HAP-1 (cell line): ENCODE results near the gene DLGAP5.

Source experiments
- DNase-seq, 2 experiments: peaks; one replicate each; pipeline ENCODE4 v3.0.0-alpha.2; 2016 to 2020; ENCODE audit warnings: low spot score in 2 of 2
- H3K27me3 ChIP-seq: fragments of 250-450 bp; sonication (Bioruptor Pico); 2 replicates; pipeline ENCODE4 v1.5.1; 2020; ENCODE audit warnings: low read depth, mild to moderate bottlenecking, moderate library complexity
- H3K36me3 ChIP-seq: fragments of 250-450 bp; sonication (Bioruptor Pico); replicated peaks from 2 replicates; pipeline ENCODE4 v1.5.1; 2020; ENCODE audit warnings: mild to moderate bottlenecking
- H3K4me1 ChIP-seq: fragments of 250-450 bp; sonication (Bioruptor Pico); 2 replicates; pipeline ENCODE4 v1.5.1; 2020; ENCODE audit warnings: mild to moderate bottlenecking
- H3K4me3 ChIP-seq: fragments of 250-450 bp; sonication (Bioruptor Pico); 2 replicates; pipeline ENCODE4 v1.5.1; 2020; ENCODE audit warnings: mild to moderate bottlenecking, moderate library complexity
- H3K9me3 ChIP-seq: fragments of 250-450 bp; sonication (Bioruptor Pico); 2 replicates; pipeline ENCODE4 v1.5.1; 2020; ENCODE audit warnings: mild to moderate bottlenecking, moderate library complexity
- in situ Hi-C: fragments of 300-500 bp; cut with MboI; formaldehyde crosslinking; loops from 3 replicates; pipeline ENCODE4 v1.14.3; 2020; ENCODE audit warnings: low sequenced_read_pairs, inconsistent platforms, mixed read lengths

The DLGAP5 gene

DNA sequence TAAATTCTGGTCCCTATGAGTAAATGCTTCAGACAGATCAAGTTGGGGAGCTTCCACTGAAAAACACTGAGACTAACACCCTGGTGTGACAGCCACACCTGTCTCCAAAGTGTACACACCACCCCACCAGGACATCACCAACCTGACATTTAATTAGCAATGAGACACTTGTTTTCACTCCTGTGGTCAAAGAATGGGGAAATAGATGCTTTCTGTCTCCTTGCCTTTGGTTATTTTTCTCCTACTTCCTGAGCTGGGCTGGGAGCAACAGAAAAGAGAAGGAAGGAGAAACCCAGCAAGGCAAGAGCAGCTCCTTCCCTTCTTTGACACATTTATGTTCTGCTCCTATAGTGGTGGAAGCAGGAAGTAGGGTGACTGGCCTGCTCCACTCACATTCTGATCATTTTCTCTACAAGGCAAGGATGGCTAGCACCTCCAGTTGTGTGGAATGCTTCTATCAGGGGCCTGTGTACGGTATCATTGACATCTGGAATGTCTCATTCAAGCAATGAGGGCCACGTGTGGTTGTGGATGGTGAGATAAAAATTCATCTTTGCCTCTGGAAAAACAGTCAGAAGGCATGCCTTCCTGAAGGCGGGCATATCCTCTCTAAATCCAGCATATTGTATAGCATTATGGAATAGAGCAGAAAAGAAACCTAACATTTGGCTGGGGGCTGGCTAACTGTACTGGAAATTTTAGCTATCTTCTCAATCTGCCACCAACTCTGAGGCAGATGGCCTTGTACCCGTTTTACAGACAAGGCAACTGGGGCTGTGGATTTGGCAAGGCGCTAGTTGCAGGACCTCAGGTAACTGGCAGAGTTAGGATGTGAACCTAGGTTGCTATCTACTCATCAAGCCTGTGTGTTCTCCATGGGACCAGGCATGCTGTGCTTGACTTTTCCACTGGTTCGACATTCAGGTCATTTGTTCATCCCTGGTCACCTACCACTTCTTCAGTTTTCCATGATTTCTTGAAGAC is 87.1 kb downstream of the DLGAP5 start:
- H3K4me1 ChIP-seq = peaks cover 17% of the 10 kb centered on the region
- H3K4me3 ChIP-seq = no peak overlapping the region
- no peaks in the 10 kb centered on the region for H3K27me3 ChIP-seq
- H3K36me3 ChIP-seq = no peaks in the 10 kb centered on the region
- DNase-seq = no peak
- in situ Hi-C loops = no loop called here
- no peaks in the 10 kb centered on the region for H3K9me3 ChIP-seq

DNA sequence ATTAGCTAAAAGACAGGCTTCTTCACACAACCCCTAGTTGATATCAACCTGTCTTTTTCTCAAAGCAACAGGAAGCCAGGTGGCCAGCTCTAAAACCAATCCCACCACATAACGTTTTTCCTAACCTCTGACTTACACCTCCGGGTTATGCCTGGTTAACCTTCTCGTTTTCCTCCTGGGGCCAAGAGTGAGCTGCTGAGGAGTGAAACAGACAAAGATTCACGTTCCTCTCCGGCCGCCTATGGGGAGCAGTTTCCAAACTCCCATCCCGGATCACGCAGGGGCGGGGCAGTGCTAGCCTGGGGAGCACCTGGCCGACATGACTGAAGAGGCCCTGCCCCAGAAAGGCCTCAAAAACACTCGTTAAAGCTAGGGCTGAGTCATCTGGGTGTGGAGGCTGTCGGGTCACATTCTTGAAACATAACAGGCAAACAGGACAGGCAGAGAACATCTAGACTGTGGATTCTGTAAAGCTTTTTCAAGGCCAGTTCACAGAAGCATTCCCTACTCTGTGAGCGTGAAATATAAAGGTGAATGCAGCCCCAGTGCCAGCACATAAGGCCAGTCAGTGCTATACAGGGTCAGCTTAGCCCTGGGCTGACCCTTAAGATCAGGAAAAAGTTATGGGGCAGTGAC is 88.3 kb downstream of the DLGAP5 start:
- peak in 1 of 2 experiments; percentile 41 for DNase-seq
- no peaks in the 10 kb centered on the region for H3K9me3 ChIP-seq
- in situ Hi-C loops = no loop called here
- no peaks in the 10 kb centered on the region for H3K36me3 ChIP-seq
- H3K4me1 ChIP-seq = peaks cover 17% of the 10 kb centered on the region
- no peak overlapping the region for H3K4me3 ChIP-seq
- no peaks in the 10 kb centered on the region for H3K27me3 ChIP-seq

DNA sequence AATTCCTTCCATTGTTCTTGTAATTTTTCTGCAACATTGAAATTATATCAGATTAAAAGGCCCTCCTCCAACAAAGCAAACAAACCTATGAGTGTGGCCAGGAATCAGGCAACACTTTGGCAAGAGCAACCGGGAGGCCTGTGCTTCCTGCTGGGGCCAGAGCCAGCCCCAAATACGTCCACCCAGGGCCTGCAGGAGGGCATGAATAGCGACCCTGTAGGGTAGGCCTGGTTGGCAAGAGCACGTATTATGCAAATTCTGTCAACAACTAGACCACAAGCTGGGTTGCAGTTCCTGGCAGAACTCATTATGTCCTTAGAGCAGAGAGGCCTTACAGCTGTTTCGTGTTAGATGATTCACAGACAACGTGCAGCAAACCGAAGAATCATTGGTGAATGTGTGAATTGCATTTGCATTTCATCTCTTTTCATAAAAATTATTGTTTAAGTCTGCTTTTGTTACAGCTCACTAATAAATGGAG is 89.2 kb downstream of the DLGAP5 start:
- Histone ChIP-seq H3K9me3 (no peaks in the 10 kb centered on the region), H3K4me1 (peaks cover 17% of the 10 kb centered on the region), H3K27me3 (no peaks in the 10 kb centered on the region), H3K36me3 (no peaks in the 10 kb centered on the region), H3K4me3 (no peak overlapping the region)
- in situ Hi-C loops = no loop called here
- DNase-seq = peak; percentile 19 to 40

DNA sequence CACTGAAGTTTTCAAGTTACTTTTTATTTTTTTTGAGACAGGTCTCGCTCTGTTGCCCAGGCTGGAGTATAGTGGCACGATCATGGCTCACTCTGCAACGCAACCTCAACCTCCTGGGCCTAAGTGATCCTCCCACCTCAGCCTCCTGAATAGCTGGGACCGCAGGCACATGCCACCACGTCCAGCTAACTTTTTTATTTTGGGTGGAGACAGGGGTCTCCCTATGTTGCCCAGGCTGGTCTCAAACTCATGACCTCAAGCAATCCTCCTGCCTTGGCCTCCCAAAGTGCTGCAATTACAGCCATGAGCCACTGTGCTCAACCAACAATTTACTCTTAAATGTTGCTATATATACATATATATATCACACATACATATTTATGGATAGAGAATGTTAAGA is 89.7 kb downstream of the DLGAP5 start:
- no peak for DNase-seq
- H3K36me3 ChIP-seq = no peaks in the 10 kb centered on the region
- in situ Hi-C loops = no loop called here
- H3K4me3 ChIP-seq = no peak overlapping the region
- no peaks in the 10 kb centered on the region for H3K27me3 ChIP-seq
- no peaks in the 10 kb centered on the region for H3K9me3 ChIP-seq
- H3K4me1 ChIP-seq = peaks cover 17% of the 10 kb centered on the region

DNA sequence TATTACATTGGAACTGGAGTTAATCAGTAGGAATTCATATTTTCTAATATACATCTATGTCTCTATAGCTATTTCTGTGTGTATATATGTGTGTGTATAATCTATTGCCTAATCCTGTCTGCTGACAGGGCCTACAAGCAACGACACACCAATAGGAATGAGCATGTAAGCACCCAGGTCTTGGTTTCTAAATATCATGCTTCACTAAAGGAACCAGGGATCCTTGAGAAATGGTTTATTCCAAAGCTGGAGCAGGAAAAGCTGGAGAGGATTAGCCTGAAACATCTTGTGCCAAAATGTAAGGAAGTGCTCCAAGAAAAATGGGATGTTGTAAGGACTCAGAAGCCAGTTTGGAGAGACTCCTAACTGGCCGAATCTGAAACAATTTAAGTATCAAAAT is 91.6 kb downstream of the DLGAP5 start:
- no peak for DNase-seq
- Histone ChIP-seq H3K36me3 (no peaks in the 10 kb centered on the region), H3K4me3 (no peak overlapping the region), H3K4me1 (peaks cover 20% of the 10 kb centered on the region), H3K27me3 (no peaks in the 10 kb centered on the region), H3K9me3 (no peaks in the 10 kb centered on the region)
- in situ Hi-C loops = no loop called here

DNA sequence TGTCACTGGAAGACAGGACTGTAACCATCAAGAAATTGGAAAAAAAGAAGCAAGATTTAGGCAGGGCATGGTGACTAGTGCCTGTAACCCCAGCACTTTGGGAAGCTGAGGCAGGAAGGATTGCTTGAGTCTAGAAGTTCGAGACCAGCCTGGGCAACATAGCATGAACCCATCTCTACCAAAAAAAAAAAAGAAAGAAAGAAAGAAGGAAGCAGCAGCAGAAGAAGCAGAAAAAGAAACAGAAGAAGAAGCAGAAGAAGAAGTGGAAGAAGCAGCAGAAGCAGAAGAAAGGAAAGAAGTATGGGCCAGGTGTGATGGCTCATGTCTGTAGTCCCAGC is 92.9 kb downstream of the DLGAP5 start:
- no peaks in the 10 kb centered on the region for H3K9me3 ChIP-seq
- in situ Hi-C loops = no loop called here
- H3K4me3 ChIP-seq = no peak overlapping the region
- H3K4me1 ChIP-seq = peaks cover 22% of the 10 kb centered on the region
- DNase-seq = no peak
- H3K36me3 ChIP-seq = no peaks in the 10 kb centered on the region
- no peaks in the 10 kb centered on the region for H3K27me3 ChIP-seq
